Heart left ventricle (tissue), 16 donors: ENCODE measurements around the gene IFIT3. TPM values are rescaled to one million over a fixed set of nuclear protein-coding genes. Genes with fewer than 3 reads are reported as not detected.

Source experiments
- ATAC-seq, 4 donors: fragments of 200-7000 bp; cut with Tn5 transposase; one replicate each; pipeline ENCODE4 v1.9.1; 2020 to 2022; ENCODE audit warnings: moderate library complexity in 4 of 4, mild to moderate bottlenecking in 3 of 4, moderate number of reproducible peaks in 1 of 4
- DNase-seq, 5 donors: peaks; one replicate each; pipeline ENCODE4 v3.0.0-alpha.2; 2020
- H3K27ac ChIP-seq, 12 donors: fragments of 200-600 bp; sonication (generic) in 4 of 12; one replicate each; pipeline versions ENCODE4 v1.5.0 to v1.8.0; 2016 to 2022; ENCODE audit warnings: mild to moderate bottlenecking in 2 of 12
- H3K27me3 ChIP-seq, 9 donors: fragments of 200-600 bp; sonication (generic) in 2 of 9; one replicate each; pipeline versions ENCODE4 v1.5.1 to v1.8.0; 2016 to 2022; ENCODE audit warnings: mild to moderate bottlenecking in 3 of 9
- H3K36me3 ChIP-seq, 9 donors: fragments of 200-600 bp; sonication (generic) in 2 of 9; one replicate each; pipeline versions ENCODE4 v1.5.0 to v1.8.0; 2018 to 2022; ENCODE audit warnings: mild to moderate bottlenecking in 2 of 9
- H3K4me1 ChIP-seq, 12 donors: fragments of 200-600 bp; sonication (generic) in 4 of 12; one replicate each; pipeline versions ENCODE4 v1.5.0 to v1.8.0; 2016 to 2022; ENCODE audit warnings: mild to moderate bottlenecking in 3 of 12
- H3K4me3 ChIP-seq, 12 donors: fragments of 200-600 bp; sonication (generic) in 4 of 12; one replicate each; pipeline versions ENCODE4 v1.5.0 to v1.8.0; 2017 to 2022; ENCODE audit warnings: mild to moderate bottlenecking in 9 of 12, moderate library complexity in 4 of 12
- H3K9me3 ChIP-seq, 12 donors: fragments of 200-600 bp; sonication (generic) in 4 of 12; one replicate each; pipeline versions ENCODE4 v1.5.0 to v1.8.0; 2016 to 2022; ENCODE audit warnings: mild to moderate bottlenecking in 1 of 12
- CTCF ChIP-seq, 12 donors: fragments of 200-600 bp; sonication (generic) in 4 of 12; IDR thresholded peaks; one replicate each; pipeline versions ENCODE4 v1.5.0 to v1.8.0; 2018 to 2022; ENCODE audit warnings: antibody characterized with exemption in 12 of 12, mild to moderate bottlenecking in 5 of 12
- POLR2A ChIP-seq, 2 donors: fragments of 450-650 bp; IDR thresholded peaks; one replicate each; pipeline ENCODE4 v1.6.1; 2017; ENCODE audit warnings: antibody characterized with exemption in 2 of 2, mild to moderate bottlenecking in 2 of 2, moderate library complexity in 2 of 2
- WGBS, 4 donors: extraction: QIAGEN DNeasy Blood & Tissue Kit in 2 of 4; methylation state at CpG; one replicate each; pipeline versions ENCODE4 v1.1.5 to v1.1.7; 2013 to 2018; 5-methylcytosine and 5-hydroxymethylcytosine counted together
- intact Hi-C, 10 donors: fragments of 100-400 bp; cut with DNase I; formaldehyde crosslinking; loops; one replicate each; pipeline versions ENCODE4 v1.11.1 to v1.14.2; 2022
- polyA plus RNA-seq, 2 donors: library from polyadenylated mRNA; stranded (reverse); fragments of 200-250 nt; gene quantifications; one replicate each; pipeline ENCODE4 v1.2.3, GENCODE V29; 2013
- total RNA-seq, 9 donors: library from RNA; depleted of rRNA in 2 of 9; stranded (reverse); fragments of >200 nt in 2 of 9; fragmentation: NEBNext Ultra II Directional in 3 of 9; extraction: Animal tissue kit (Norgen Biotek cat#: 25700) in 3 of 9; gene quantifications; one replicate each; pipeline versions ENCODE4 v1.1.0 to v1.2.4, GENCODE V29; 2016 to 2023
- donor health status: ischemic (EF 13 %, LVEDD 7.1; RV severe dilation, severe dysfunction).
- donor health status: healthy with polysubstance abuse.
- donor health status: DM: no; HTN: yes; CAD: no.
- donor health status: DM: no; HTN: no; CAD: no.
- donor health status: ischemic (EF 25% LVEDD 6.9; RV normal size, moderate dysfunction).
- donor health status: ischemic (EF 25% LVEDD 5.7; RV mildly dilated, moderate dysfunction).
- donor health status: healthy.
- donor health status: DM: yes; HTN: yes; CAD: no.
- donor health status: ischemic (EF 35%, LVEDD 5.7; RV mildly dilated, moderate dysfunction).
- donor health status: nonischemic (EF 11% LVEDD 7.7; RV severe dilation, severe dysfunction).
- donor health status: DM: yes; HTN: yes; CAD: no.
- donor health status: PGD.
- donor health status: ischemic (EF 29% LVEDD 5.4; RV normal size, mild dysfunction).
- donor health status: nonischemic (EF 23%, LVEDD 6.1; RV moderate dilation, normal function).

Gene IFIT3
- total and polyA plus RNA-seq, 11 donors = 4.4 to 107 (median 9.0) TPM

GRCh38 chr10:89341649-89342048 is 13.9 kb downstream of the IFIT3 start:
- intact Hi-C loops = no loop called here

GRCh38 chr10:89342206-89342958 is 14.6 kb downstream of the IFIT3 start:
- ATAC-seq (peak in 3 of 4 donors; percentile 34 to 47 (median 40)), DNase-seq (peak in 4 of 5 donors; percentile 47 to 67 (median 60))
- 47 to 58% (median 51%) methylated on average over 3 of the region's 3 CpGs for WGBS, 4 donors
- Histone ChIP-seq H3K4me1 (peaks cover 0 to 44% (median 26%) of the 10 kb centered on the region in 12 donors), H3K4me3 (peak overlapping the region in 2 of 12 donors; percentile 5), H3K9me3 (no peaks in the 10 kb centered on the region), H3K36me3 (peaks cover 0 to 48% (median 33%) of the 10 kb centered on the region in 9 donors), H3K27ac (peak overlapping the region in 2 of 12 donors; percentile 19 to 42), H3K27me3 (no peaks in the 10 kb centered on the region)
- intact Hi-C loops = no loop called here
- TF ChIP-seq CTCF (IDR thresholded peaks at IDR 0.05) (no peak), POLR2A (IDR thresholded peaks at IDR 0.05) (no peak)

More at GRCh38 chr10:89341649-89342048, 13.9 kb downstream of the IFIT3 start:
- H3K36me3 ChIP-seq = peaks cover 0 to 55% (median 40%) of the 10 kb centered on the region in 9 donors
- DNase-seq (no peak), ATAC-seq (no peak)
- WGBS, 4 donors = 92 to 99% (median 94%) methylated on average over 3 of the region's 3 CpGs
- TF ChIP-seq CTCF (IDR thresholded peaks at IDR 0.05) = no peak
- TF ChIP-seq POLR2A (IDR thresholded peaks at IDR 0.05) = no peak
- peaks cover 0 to 43% (median 21%) of the 10 kb centered on the region in 12 donors for H3K4me1 ChIP-seq
- H3K4me3 ChIP-seq = no peak overlapping the region
- H3K27me3 ChIP-seq = no peaks in the 10 kb centered on the region
- H3K27ac ChIP-seq = no peak overlapping the region
- H3K9me3 ChIP-seq = no peaks in the 10 kb centered on the region

- 82 to 83% (median 83%) methylated on average over 5 of the region's 5 CpGs for WGBS, 4 donors
- Histone ChIP-seq H3K4me1 (peaks cover under 1 to 47% (median 31%) of the 10 kb centered on the region in 12 donors), H3K4me3 (no peak overlapping the region), H3K9me3 (no peaks in the 10 kb centered on the region), H3K27me3 (no peaks in the 10 kb centered on the region), H3K27ac (peak overlapping the region in 3 of 12 donors; percentile 19 to 59 (median 42)), H3K36me3 (peaks cover 0 to 40% (median 25%) of the 10 kb centered on the region in 9 donors)
- intact Hi-C loops = no loop called here
- TF ChIP-seq POLR2A (IDR thresholded peaks at IDR 0.05) = no peak
- TF ChIP-seq CTCF (IDR thresholded peaks at IDR 0.05) = no peak
- ATAC-seq = no peak
- no peak for DNase-seq
Measured at GRCh38 chr10:89343089-89343767, 15.4 kb downstream of the IFIT3 start.

GRCh38 chr10:89344156-89344555 is 16.4 kb downstream of the IFIT3 start:
- H3K36me3 ChIP-seq = peaks cover 0 to 30% (median 16%) of the 10 kb centered on the region in 9 donors
- no peaks in the 10 kb centered on the region for H3K27me3 ChIP-seq
- DNase-seq (no peak), ATAC-seq (no peak)
- peaks cover 3 to 56% (median 40%) of the 10 kb centered on the region in 12 donors for H3K4me1 ChIP-seq
- no peaks in the 10 kb centered on the region for H3K9me3 ChIP-seq
- H3K27ac ChIP-seq = no peak overlapping the region
- H3K4me3 ChIP-seq = no peak overlapping the region
- TF ChIP-seq POLR2A (IDR thresholded peaks at IDR 0.05) = no peak
- no peak for TF ChIP-seq CTCF (IDR thresholded peaks at IDR 0.05)
- WGBS, 4 donors = 60 to 78% (median 69%) methylated on average over 2 of the region's 2 CpGs
- intact Hi-C loops = no loop called here
